ENCODE results near the gene RASA1. TPM values are rescaled to one million over a fixed set of nuclear protein-coding genes. Genes with fewer than 3 reads are reported as not detected.

The RASA1 gene
- total RNA-seq, 2 experiments from 2014 or later: 12.9 to 14.8 TPM

DNA sequence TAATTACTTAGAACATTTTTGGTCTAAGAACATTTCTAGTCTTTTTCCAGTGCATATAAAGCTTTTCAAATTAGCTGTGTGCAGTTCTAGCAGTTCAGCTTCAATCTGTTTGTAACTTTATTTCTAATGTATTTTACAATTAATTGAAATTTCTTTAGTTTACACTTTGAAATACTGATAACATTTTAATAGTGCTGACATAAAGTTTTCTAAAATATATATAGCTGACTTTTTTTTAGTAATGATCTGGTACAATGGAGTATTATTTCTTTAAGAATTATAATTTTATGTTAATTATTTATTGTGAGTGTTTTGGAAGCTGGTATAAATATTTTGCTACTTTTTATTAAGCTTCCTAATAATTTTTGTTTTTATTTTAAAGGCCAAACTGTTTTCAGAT, 101.7 kb downstream of the RASA1 start:
- ChIA-PET POLR2A (no interaction called here), CTCF (interaction anchor here (1.7 kb wide), 1 partner anchor 11 kb away, joined by 3 read pairs; no protein-coding TSS in a partner anchor)
- Mint-ChIP-seq H3K36me3 (ENCODE audit: low read depth) (peaks cover 40% of the 10 kb centered on the region), H3K4me3 (no peak overlapping the region), H3K9me3 (ENCODE audit: insufficient read depth) (no peaks in the 10 kb centered on the region), H3K27ac (no peak overlapping the region), H3K4me1 (ENCODE audit: low read depth) (peaks cover 4% of the 10 kb centered on the region), H3K27me3 (ENCODE audit: low read depth) (no peaks in the 10 kb centered on the region)
- DNase-seq (no peak), ATAC-seq (no peak)

DNA sequence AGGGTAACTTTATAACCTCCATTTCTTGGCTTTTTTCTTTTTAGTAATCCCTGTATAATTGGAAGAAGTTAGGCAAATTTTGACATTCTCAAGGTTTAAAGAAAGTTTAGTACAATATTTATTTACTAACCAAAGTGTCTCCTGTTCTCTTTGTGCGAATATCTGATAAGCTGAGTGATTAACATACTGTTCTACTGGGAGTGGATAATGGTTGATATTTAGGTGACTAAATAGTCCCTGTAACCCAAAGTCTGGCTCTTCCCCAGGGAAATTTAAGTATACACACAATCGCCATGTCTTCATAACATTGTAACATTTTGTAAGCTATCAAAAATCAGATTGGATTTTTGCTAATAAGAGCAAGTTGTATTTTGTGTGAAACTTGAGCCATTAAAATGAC, 105.0 kb downstream of the RASA1 start:
- Mint-ChIP-seq H3K4me1 (ENCODE audit: low read depth) (no peaks in the 10 kb centered on the region), H3K27me3 (ENCODE audit: low read depth) (no peaks in the 10 kb centered on the region), H3K9me3 (ENCODE audit: insufficient read depth) (no peaks in the 10 kb centered on the region), H3K27ac (no peak overlapping the region), H3K4me3 (no peak overlapping the region), H3K36me3 (ENCODE audit: low read depth) (peaks cover 41% of the 10 kb centered on the region)
- ChIA-PET CTCF (interaction anchor here (0.6 to 1.4 kb wide), 2 partner anchors 12 to 19 kb away, joined by 3 read pairs; no protein-coding TSS in a partner anchor), POLR2A (no interaction called here)
- ATAC-seq (no peak), DNase-seq (no peak)

DNA sequence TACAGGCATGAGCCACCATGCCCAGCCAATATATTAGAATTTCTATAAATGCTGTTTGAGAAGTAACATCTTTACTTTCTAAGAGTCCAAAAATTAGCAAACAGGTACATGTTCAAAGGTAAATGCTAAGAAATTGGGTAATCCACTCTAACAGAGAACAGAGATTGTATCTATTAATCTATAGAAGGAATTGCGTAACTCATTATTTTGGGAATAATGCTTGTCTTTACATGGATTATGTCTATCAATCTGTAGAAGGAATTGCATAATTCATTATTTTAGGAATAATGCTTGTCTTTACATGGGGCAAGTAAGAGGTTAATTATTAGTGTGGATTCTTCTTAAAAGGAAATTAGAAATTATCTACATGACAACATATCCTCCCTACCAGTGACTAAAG, 114.5 kb downstream of the RASA1 start:
- ChIA-PET POLR2A (interaction anchor here (0.6 kb wide), 1 partner anchor 10 kb away, joined by 3 read pairs; no protein-coding TSS in a partner anchor), CTCF (no interaction called here)
- no peaks in the 10 kb centered on the region for H3K9me3 Mint-ChIP-seq (ENCODE audit: insufficient read depth)

DNA sequence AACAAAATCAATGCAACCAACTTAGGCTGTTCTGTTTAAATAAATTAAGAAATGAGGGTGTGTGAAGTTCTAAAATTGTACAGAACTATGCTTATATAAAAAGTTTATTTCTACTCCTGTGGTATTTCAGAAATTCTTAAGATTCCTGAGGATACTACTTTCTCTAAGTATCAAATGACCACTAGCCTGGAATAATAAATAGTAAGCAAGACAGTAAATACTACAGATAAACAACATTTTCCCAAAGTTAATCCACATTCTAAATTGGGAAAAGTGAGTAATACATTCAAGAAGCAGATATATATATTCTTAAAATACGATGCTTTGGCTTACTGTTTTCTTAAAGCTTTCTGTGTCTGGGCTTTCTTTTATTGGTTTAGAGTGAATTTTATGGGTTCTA, 115.5 kb downstream of the RASA1 start:
- H3K27me3 Mint-ChIP-seq (ENCODE audit: low read depth): no peaks in the 10 kb centered on the region
- no peaks in the 10 kb centered on the region for H3K9me3 Mint-ChIP-seq (ENCODE audit: insufficient read depth)
- ATAC-seq (no peak), DNase-seq (no peak)
- CTCF ChIA-PET: no interaction called here
- H3K4me3 Mint-ChIP-seq: no peak overlapping the region
- peaks cover 44% of the 10 kb centered on the region for H3K36me3 Mint-ChIP-seq (ENCODE audit: low read depth)
- H3K4me1 Mint-ChIP-seq (ENCODE audit: low read depth): no peaks in the 10 kb centered on the region
- POLR2A ChIA-PET: no interaction called here
- no peak overlapping the region for H3K27ac Mint-ChIP-seq

More for the DNA sequence above, 114.5 kb downstream of the RASA1 start:
- Mint-ChIP-seq H3K27ac (no peak overlapping the region), H3K4me3 (no peak overlapping the region), H3K27me3 (ENCODE audit: low read depth) (no peaks in the 10 kb centered on the region), H3K4me1 (ENCODE audit: low read depth) (no peaks in the 10 kb centered on the region), H3K36me3 (ENCODE audit: low read depth) (peaks cover 41% of the 10 kb centered on the region)
- ATAC-seq (no peak), DNase-seq (no peak)

DNA sequence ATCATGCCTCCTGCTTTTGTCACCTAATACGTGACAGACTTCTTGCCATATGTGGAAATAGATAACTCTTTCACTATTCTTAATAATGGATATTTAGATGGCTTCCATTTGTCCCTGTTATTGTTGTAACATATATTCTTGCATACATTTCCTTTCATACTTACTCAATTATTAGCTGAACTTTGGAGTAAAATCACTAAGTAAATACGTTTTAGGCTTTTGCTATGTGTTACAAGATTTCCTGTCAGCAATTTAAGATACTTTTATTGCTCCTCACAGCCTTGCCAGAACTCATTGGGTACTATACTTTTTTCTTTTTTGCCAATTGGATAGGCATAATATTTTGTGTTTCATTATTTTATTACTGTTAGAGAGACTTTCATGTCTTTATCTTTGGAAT, 118.1 kb downstream of the RASA1 start:
- H3K4me1 Mint-ChIP-seq (ENCODE audit: low read depth): peaks cover 2% of the 10 kb centered on the region
- ChIA-PET POLR2A (no interaction called here), CTCF (no interaction called here)
- DNase-seq: no peak
- no peak overlapping the region for H3K27ac Mint-ChIP-seq
- no peak overlapping the region for H3K4me3 Mint-ChIP-seq
- H3K27me3 Mint-ChIP-seq (ENCODE audit: low read depth): no peaks in the 10 kb centered on the region
- no peaks in the 10 kb centered on the region for H3K9me3 Mint-ChIP-seq (ENCODE audit: insufficient read depth)
- H3K36me3 Mint-ChIP-seq (ENCODE audit: low read depth): peaks cover 50% of the 10 kb centered on the region
- ATAC-seq: no peak

DNA sequence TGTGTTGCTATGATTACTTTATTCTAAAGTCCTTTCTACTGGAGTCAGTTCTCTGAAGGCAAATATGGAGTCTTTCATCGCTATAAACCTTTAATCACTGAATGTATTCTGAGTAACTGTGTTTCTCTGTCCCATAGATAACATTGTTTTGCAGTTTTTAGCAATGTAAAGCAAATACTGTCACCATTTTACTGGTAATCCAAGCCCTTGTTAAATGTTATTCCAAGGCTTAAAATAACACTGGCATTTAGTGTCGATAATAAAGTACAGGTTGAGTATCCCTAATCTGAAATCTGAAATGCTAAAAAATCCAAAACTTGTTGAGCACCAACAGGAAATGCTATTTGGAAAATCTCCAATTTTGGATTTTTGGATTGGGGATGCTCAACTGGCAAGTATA, 120.4 kb downstream of the RASA1 start:
- Mint-ChIP-seq H3K4me3 (no peak overlapping the region), H3K27ac (no peak overlapping the region)
- POLR2A ChIA-PET: no interaction called here

DNA sequence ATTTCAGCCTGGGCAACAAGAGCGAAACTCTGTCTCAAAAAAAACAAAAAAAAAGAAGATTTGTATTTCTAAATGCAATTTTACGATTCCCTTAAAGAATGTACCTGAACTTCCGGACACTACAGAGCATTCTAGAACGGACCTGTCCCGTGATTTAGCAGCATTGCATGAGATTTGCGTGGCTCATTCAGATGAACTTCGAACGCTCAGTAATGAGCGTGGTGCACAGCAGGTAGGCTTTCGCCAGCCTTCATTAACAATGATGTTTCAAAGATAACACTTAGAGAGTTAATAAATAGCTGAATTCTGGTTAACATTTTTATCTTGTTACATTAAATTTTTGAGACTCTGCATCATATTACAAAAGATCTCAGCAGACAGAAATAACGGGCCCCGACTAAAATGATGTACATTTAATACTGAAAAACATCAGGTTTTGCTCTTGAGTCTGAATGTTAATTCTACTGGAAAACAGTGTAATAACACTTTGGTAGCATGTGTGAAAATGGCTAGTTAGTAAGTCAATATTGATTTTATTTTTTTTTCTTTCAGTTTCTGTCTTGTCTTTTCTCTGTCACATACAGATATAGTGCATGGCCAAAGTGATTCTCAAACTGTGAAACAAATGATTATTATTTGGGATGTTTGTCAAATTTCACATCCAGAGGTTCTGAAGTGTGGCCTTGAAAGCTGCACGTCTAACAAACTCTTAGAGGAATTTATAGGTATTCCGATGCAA, 121.8 kb downstream of the RASA1 start:
- H3K4me1 Mint-ChIP-seq (ENCODE audit: low read depth): peaks cover 2% of the 10 kb centered on the region
- no peak for ATAC-seq
- H3K27me3 Mint-ChIP-seq (ENCODE audit: low read depth): no peaks in the 10 kb centered on the region
- DNase-seq: no peak
- peaks cover 66% of the 10 kb centered on the region for H3K36me3 Mint-ChIP-seq (ENCODE audit: low read depth)
- H3K9me3 Mint-ChIP-seq (ENCODE audit: insufficient read depth): no peaks in the 10 kb centered on the region
- POLR2A ChIA-PET: no interaction called here
- H3K4me3 Mint-ChIP-seq: no peak overlapping the region
- CTCF ChIA-PET: interaction anchor here (0.9 to 2.5 kb wide), 3 partner anchors 10 to 319 kb away, joined by 3 to 11 read pairs (median 4); no protein-coding TSS in a partner anchor
- no peak overlapping the region for H3K27ac Mint-ChIP-seq

More for the DNA sequence above, 120.4 kb downstream of the RASA1 start:
- Mint-ChIP-seq H3K4me1 (ENCODE audit: low read depth) (peaks cover 2% of the 10 kb centered on the region), H3K36me3 (ENCODE audit: low read depth) (peaks cover 65% of the 10 kb centered on the region), H3K9me3 (ENCODE audit: insufficient read depth) (no peaks in the 10 kb centered on the region), H3K27me3 (ENCODE audit: low read depth) (no peaks in the 10 kb centered on the region)
- ATAC-seq (no peak), DNase-seq (no peak)
- CTCF ChIA-PET: no interaction called here

DNA sequence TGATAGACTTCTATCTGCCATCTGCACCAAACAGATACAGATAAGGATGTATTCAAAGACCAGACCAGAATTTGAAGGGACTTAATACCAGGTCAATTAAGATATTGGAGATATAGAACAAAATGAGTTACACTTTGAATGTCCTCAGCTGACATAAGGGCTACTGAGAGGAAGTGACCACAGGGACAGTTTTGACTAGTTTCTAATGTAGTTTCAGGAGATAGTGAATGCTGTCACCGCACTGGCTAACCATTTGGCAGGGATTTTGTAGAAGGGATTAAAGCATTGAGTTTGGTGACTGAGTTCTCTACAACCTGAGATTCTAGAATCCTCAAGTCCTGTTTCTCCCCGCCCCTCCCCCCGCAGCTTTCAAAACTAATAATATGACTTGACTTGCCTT, 122.4 kb downstream of the RASA1 start:
- Mint-ChIP-seq H3K27ac (no peak overlapping the region), H3K27me3 (ENCODE audit: low read depth) (no peaks in the 10 kb centered on the region), H3K36me3 (ENCODE audit: low read depth) (peaks cover 72% of the 10 kb centered on the region), H3K4me1 (ENCODE audit: low read depth) (peaks cover 2% of the 10 kb centered on the region), H3K4me3 (no peak overlapping the region), H3K9me3 (ENCODE audit: insufficient read depth) (no peaks in the 10 kb centered on the region)
- ChIA-PET POLR2A (no interaction called here), CTCF (interaction anchor here (1.7 to 2.5 kb wide), 2 partner anchors 10 to 11 kb away, joined by 4 to 11 read pairs; no protein-coding TSS in a partner anchor)
- no peak for ATAC-seq
- no peak for DNase-seq

DNA sequence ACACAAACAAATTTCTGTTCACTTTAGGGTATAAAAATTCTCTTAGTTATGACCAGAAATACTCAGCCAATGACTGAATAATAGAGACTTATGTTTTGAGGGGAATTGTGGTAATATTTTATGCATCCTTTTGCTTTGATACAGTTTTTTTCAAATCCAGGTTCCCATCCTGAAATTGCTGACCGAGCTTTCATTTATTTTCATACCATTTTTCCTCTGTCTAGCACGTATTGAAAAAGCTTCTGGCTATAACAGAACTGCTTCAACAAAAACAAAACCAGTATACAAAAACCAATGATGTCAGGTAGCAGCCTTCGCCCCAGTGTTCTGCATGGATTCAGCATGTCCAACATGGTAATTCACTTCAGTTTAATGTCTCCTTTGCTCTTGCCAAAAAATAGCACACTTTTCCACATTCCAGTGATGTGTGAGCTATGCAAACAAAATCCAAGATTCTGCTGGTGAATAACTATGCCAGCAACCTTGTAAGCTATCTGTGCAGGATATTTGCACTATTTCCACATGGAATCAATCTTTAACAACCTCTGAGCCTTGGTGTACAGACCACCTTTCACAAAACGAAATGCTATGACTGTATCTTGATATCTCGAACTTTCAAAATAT, 123.0 kb downstream of the RASA1 start:
- peak overlapping the region; percentile 19 for H3K27ac Mint-ChIP-seq
- no peak for DNase-seq
- ChIA-PET POLR2A (no interaction called here), CTCF (interaction anchor here (2.5 kb wide), 1 partner anchor 10 kb away, joined by 11 read pairs; no protein-coding TSS in a partner anchor)
- H3K4me1 Mint-ChIP-seq (ENCODE audit: low read depth): peaks cover 2% of the 10 kb centered on the region
- H3K27me3 Mint-ChIP-seq (ENCODE audit: low read depth): no peaks in the 10 kb centered on the region
- H3K36me3 Mint-ChIP-seq (ENCODE audit: low read depth): peaks cover 73% of the 10 kb centered on the region
- no peaks in the 10 kb centered on the region for H3K9me3 Mint-ChIP-seq (ENCODE audit: insufficient read depth)
- ATAC-seq: no peak
- no peak overlapping the region for H3K4me3 Mint-ChIP-seq

DNA sequence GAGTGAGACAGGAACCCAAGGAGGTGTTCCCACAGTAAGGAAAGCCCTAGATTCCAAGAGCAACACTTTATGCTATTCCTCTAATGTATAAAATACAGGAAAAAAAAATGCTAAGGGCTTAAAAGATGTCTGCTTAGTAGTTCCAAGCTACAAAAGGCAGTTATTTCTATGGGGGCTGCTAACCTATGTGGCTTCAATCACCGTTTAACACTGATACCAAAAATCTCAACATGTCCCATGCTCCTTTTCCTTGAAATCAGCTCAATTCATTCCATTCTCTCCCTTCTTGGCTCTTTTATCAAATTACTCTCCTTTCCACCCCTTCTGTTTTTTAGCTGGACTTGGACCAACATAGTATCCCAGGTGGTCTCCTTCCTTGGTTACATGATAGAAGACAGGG, 124.5 kb downstream of the RASA1 start:
- no peak overlapping the region for H3K4me3 Mint-ChIP-seq
- no peaks in the 10 kb centered on the region for H3K27me3 Mint-ChIP-seq (ENCODE audit: low read depth)
- ChIA-PET POLR2A (interaction anchor here (0.7 to 1.0 kb wide), 2 partner anchors 10 to 20 kb away, joined by 3 to 4 read pairs; no protein-coding TSS in a partner anchor), CTCF (interaction anchor here (1.2 to 1.5 kb wide), 2 partner anchors 8 to 20 kb away, joined by 3 to 5 read pairs; no protein-coding TSS in a partner anchor)
- no peak for ATAC-seq
- H3K4me1 Mint-ChIP-seq (ENCODE audit: low read depth): peaks cover 8% of the 10 kb centered on the region
- no peaks in the 10 kb centered on the region for H3K9me3 Mint-ChIP-seq (ENCODE audit: insufficient read depth)
- peaks cover 71% of the 10 kb centered on the region for H3K36me3 Mint-ChIP-seq (ENCODE audit: low read depth)
- H3K27ac Mint-ChIP-seq: no peak overlapping the region
- no peak for DNase-seq

DNA sequence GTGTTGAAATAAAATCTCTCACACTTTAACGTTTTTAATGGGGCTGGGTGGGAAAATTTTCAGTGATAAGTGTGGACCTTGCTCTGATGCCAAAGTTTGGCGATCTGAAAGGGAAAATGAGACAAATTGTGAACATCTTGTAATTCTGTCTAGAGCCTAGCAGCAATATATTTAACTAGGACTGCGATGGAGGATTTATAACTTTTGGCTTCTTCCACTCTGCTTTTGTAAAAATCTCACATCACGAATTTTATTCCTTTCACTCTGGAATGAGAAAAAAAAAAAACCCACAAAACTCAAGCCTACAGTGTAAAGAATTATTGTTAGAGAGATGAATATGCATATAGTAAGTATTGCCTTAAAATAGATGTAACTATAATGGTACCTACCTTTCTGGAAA, 125.1 kb downstream of the RASA1 start:
- DNase-seq: no peak
- H3K27ac Mint-ChIP-seq: no peak overlapping the region
- POLR2A ChIA-PET: interaction anchor here (0.7 kb wide), 1 partner anchor 10 kb away, joined by 3 read pairs; no protein-coding TSS in a partner anchor
- no peak for ATAC-seq
- H3K9me3 Mint-ChIP-seq (ENCODE audit: insufficient read depth): no peaks in the 10 kb centered on the region
- no peaks in the 10 kb centered on the region for H3K27me3 Mint-ChIP-seq (ENCODE audit: low read depth)
- H3K36me3 Mint-ChIP-seq (ENCODE audit: low read depth): peaks cover 71% of the 10 kb centered on the region
- no peak overlapping the region for H3K4me3 Mint-ChIP-seq
- peaks cover 8% of the 10 kb centered on the region for H3K4me1 Mint-ChIP-seq (ENCODE audit: low read depth)
- CTCF ChIA-PET: interaction anchor here (1.2 to 1.5 kb wide), 2 partner anchors 7 to 20 kb away, joined by 3 to 5 read pairs; no protein-coding TSS in a partner anchor

DNA sequence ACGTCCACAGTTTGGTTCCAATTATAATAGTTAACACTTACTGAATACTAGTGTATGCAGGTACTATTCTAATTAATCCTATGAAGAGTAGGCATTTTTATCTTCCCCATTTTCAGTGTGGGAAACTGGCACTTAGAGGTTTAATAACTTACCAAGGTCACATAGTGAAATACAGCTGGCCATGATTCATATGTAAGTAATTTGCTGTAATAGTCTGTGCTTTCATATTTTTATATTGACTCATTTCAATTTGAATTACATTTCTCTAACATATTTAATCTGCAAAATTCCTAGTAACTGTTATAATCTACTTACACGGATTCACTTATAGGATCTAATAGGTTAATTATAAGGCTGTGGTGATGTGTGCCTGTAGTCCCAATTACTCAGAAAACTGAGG, 125.6 kb downstream of the RASA1 start:
- POLR2A ChIA-PET: no interaction called here
- peaks cover 71% of the 10 kb centered on the region for H3K36me3 Mint-ChIP-seq (ENCODE audit: low read depth)
- H3K4me1 Mint-ChIP-seq (ENCODE audit: low read depth): peaks cover 8% of the 10 kb centered on the region

More for the DNA sequence above, 125.6 kb downstream of the RASA1 start:
- Mint-ChIP-seq H3K27me3 (ENCODE audit: low read depth) (no peaks in the 10 kb centered on the region), H3K9me3 (ENCODE audit: insufficient read depth) (no peaks in the 10 kb centered on the region), H3K4me3 (no peak overlapping the region), H3K27ac (no peak overlapping the region)
- no peak for DNase-seq
- CTCF ChIA-PET: interaction anchor here (1.0 kb wide), 1 partner anchor 125 kb away, joined by 3 read pairs; no protein-coding TSS in a partner anchor
- ATAC-seq: no peak

Measured in activated CD8-positive, alpha-beta T cell treated with anti-CD3 and anti-CD28 coated beads, Interleukin-2, amount 10 ng/mL, durations not matched to agents 7 days and 5 days (primary cell).